Fibroblast of skin of right quadriceps (primary cell): ENCODE results near the gene SECISBP2.
"Not testable (repeated sequence)": the region's sequence is repeated elsewhere in the genome, so short reads cannot be mapped to it uniquely, and the experiment has no call there.

Experiments used
- DNase-seq: peaks from one replicate; pipeline ENCODE4 v3.0.0-alpha.2; 2013

SECISBP2 gene, protein sequence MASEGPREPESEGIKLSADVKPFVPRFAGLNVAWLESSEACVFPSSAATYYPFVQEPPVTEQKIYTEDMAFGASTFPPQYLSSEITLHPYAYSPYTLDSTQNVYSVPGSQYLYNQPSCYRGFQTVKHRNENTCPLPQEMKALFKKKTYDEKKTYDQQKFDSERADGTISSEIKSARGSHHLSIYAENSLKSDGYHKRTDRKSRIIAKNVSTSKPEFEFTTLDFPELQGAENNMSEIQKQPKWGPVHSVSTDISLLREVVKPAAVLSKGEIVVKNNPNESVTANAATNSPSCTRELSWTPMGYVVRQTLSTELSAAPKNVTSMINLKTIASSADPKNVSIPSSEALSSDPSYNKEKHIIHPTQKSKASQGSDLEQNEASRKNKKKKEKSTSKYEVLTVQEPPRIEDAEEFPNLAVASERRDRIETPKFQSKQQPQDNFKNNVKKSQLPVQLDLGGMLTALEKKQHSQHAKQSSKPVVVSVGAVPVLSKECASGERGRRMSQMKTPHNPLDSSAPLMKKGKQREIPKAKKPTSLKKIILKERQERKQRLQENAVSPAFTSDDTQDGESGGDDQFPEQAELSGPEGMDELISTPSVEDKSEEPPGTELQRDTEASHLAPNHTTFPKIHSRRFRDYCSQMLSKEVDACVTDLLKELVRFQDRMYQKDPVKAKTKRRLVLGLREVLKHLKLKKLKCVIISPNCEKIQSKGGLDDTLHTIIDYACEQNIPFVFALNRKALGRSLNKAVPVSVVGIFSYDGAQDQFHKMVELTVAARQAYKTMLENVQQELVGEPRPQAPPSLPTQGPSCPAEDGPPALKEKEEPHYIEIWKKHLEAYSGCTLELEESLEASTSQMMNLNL

DNA sequence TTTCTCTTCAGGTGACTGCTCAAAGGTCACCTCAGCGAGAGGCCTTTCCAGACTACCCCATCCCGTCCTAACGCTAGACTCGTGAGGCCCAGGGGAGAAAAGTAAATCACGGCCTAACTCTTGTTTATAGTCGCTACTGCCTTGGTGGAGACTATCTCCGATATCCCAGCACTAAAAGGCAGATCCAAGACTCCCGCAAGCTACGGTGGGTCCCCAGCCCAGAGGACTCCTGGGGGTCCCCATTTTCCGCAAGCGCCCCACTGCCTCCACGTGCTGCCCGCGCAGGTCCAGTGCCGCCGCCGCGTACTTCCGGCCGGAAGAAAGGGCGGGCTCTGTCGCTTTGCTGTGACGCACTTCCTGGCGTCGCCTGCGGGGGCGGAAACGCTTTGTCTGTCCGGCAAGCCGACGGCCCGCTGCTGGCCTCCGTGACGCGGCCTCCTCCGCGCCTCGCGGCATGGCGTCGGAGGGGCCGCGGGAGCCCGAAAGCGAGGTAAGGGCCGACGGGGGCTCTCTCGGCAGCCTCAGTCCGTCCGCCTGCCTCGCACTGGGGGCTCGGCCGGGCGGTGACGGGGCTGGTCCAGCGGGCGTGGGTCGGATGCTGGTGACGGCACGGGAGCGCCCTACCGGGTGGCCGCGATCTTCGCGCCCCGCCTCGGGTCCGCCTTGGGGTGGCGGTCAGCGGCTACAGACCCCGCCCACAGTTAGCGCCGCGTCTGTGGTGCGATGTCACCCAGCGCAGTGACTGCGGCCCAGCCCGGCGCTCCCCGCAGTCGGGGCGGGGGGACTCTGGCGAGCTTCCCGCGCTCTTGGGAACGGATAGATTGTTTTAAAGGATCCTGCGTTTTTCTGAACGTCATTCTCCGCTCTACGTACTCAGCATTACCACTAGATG is at the start of gene SECISBP2:
Gene SECISBP2, plus strand, starts transcription at position 378 of the 892 bp plus-strand sequence. Its CDS starts 77 bp downstream, at position 455.
- DNase-seq, result peak; percentile 98

DNA sequence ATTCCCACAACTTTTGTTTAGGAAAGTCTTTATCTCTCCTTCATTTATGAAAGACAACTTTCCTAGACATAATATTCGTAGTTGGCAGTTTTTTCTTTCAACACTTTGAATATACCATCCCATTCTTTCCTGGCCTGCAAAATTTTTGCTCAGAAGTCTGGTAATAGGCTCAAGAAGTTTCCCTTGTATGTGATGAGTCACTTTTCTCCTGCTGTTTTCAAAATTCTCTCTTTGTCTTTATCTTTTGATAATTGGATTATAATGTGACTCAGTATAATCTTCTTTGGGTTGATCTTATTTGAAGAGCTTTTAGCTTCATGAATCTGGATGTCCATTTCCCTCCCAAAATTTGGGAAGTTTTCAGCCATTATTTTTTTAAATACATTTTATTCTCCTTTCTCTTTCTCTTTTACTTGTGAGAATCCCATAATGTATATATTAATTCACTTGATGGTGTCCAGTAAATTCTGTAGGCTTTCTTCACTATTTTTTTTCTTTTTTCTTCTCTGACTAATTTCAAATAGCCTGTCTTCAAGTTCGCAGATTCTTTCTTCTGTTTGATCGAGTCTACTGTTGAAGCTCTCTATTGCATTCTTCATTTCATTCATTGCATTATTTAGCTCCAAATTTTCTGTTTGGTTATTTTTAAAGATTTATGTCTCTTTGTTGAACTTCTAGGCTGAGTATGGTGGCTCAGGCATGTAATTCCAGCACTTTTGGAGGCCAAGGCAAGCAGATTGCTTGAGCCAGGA is 44.6 kb upstream of the SECISBP2 start:
- DNase-seq, result no peak

DNA sequence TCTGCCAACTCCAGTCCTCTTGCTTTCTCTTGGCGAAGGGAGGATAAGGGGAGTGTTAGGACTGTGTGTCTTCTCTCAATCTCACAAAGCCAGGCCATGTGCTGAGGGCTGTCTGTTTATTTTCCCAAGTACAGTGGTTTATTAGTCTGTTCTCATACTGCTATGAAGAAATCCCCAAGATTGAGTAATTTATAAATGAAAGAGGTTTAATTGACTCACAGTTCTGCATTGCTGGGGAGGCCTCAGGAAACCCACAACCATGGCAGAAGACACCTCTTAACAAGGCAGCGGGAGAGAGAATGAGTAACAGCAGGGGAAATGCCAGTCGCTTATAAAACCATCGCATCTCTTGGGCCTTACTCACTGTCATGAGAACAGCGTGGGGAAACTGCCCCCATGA is 43.5 kb upstream of the SECISBP2 start:
- DNase-seq, result peak; percentile 88

DNA sequence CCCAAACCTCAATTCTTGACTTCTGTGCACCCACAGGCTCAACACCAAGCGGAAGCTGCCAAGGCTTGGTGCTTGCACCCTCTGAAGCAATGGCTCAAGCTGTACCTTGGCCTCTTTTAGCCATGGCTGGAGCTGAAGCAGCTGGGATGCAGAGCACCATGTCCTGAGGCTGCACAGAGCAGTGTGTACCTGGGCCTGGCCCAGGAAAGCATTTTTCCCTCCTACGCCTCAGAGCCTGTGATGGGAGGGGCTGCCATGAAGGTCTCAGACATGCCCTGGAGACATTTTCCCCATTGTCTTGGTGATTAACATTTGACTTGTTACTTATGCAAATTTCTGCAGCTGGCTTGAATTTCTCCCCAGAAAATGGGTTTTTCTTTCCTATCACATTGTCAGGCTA is 42.3 kb upstream of the SECISBP2 start:
- DNase-seq, result not testable (repeated sequence)

DNA sequence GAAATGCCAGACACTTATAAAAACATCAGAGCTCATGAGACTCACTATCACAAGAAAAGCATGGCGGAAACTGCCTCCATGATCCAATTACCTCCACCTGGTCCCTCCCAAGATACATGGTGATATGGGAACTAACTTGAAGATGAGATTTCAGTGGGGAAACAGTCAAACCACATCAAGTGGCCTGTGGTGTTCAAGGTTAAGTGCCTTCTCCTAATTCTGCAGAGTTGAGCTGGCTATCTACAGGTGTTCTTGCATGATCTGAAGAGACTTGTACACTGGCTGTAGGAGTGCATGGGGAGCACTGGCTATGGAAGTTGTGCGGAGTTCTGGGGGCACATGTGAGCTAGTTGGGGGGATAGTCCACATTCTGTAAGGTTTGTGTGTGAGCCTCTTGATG is 41.3 kb upstream of the SECISBP2 start:
- DNase-seq, result no peak

DNA sequence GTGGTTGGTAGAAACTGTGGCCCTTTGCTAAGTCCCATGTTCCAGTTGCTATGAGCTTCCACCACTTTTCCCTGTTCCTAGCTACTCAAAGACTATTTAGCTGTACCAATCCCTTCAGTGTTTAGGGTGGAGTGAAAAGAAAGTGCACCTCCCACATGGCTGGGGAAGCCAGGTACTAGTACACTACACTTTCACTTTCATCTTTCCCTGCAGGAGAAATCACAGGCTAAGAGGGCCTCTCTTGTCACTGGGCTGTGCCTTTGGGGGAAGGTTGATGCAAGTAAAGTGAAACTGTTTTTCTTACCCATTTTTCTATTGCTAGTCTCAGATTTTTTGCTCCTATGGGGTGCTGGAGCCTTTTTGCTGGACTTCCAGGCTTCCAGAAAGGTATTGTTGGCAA is 40.8 kb upstream of the SECISBP2 start:
- no peak for DNase-seq

DNA sequence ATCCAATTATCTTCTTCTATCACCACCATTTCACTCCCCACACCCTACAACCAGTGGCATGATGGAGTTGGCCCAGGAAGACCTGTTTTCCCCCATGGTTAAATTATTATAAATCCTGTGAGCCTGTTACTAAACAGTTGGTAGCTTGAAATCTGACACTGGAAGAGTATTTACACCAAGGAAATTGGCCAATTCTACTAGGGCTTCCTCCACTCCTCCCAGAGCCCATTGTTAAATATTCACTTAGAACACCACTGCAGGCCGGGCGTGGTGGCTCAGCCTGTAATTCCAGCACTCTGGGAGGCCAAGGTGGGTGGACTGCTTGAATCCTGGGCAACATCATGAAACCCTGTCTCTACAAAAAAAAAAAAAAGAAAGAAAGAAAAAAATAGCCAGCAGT is 39.7 kb upstream of the SECISBP2 start:
- DNase-seq, result no peak

DNA sequence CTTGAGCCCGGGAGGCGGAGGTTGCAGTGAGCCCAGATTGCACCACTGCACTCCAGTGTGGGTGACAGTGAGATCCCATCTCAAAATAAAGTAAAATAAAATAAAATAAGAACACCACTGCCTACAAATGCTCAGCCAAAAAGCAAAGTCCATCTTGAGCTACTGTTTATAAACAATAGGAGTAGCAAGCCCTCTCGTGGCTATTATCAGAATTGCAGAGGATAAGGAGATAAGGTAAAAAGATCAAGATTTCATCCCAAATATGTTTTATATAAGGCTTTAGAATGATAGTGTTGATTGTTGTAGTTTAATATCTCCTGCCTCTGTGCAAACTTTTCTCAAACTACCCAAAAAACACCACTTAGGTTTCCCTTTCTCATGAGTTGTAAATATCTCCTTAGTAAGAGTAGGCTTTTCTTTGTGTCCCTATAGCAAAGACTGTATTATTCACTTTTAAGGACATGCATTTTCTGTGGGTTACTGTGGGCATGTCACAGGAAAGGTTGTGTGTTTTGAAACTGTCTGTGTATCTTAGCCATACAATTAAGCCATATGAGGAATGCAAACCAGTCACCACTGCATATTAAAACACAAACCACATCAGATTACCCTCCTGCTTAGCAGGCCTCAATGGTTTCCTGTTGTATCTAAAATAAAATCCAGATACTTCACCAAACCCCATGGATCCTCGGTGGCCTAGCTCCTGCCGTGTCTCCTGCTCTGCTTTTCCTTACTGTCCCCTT is 39.1 kb upstream of the SECISBP2 start:
- peak; percentile 66 for DNase-seq

DNA sequence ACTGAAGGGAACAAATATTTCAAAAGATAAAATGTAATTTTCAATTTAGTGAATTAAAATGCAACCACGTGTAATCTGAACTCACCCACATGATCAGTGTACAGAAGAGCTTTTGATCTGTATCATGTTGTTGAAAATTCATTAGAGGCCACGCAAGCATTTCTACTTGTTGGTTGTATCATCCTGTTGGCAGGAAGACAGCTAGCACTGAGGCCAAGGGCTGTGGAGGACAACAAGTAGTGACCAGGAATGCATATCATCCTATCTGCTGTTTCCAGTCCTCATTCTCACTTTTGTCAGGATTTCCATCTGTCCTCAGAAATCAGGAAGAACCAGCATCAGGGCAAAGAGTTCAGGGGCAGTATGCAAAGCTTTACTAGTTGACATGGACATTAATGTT is 37.2 kb upstream of the SECISBP2 start:
- DNase-seq, result no peak

DNA sequence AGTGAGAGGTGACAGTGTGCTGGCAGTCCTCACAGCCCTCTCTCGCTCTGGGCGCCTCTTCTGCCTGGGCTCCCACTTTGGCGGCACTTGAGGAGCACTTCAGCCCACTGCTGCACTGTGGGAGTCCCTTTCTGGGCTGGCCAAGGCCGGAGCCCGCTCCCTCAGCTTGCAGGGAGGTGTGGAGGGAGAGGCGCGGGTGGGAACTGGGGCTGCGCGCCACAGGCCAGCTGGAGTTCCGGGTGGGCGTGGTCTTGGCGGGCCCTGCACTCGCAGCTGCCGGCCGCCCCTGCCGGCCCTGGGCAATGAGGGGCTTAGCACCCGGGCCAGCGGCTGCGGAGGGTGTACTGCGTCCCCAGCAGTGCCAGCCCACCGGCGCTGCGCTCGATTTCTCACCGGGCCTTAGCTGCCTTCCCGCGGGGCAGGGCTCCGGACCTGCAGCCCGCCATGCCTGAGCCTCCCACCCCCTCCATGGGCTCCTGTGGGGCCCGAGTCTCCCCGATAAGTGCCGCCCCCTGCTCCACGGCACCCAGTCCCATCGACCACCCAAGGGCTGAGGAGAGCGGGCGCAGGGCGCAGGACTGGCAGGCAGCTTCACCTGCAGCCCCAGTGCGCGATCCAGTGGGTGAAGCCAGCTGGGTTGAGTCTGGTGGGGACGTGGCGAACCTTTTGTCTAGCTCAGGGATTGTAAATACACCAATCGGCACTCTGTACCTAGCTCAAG is 35.9 kb upstream of the SECISBP2 start:
- DNase-seq, result not testable (repeated sequence)

DNA sequence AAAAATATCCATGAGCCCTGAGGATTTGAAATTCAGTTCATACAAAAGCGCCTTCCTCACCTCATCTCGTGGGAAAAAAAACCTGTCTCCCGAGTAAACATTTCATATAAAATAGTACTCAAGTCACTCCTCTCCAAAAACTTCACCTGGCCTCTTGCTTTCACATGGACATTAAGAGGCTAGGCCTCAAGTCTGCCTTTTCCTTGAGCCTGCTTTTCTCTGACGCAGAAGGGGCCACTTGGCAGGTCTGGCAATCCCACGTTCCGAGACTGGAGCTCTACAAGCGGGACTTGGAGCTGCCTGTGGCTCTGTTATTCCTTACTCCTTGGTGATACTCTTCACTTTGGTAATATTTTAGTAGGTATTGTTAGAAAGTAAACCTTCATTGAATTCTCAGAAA is 34.2 kb upstream of the SECISBP2 start:
- no peak for DNase-seq

DNA sequence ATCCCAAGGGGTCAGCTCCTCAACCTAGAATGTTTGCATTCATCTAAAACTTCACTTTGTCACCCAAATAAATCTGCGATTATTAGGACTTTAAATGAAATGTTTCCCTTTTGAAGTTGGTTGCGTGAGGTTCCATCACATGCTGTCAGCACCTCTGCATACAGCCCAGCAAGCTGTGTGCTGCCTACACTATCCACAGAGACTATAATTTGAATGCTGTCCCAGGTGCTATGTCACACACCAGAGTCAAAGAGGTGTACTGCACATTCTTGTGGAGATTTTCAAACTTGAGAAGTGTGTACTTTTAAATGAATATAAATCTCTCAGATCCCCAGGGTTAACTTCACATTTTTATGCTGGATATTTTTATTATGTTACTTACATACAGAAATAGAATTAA is 26.6 kb upstream of the SECISBP2 start:
- DNase-seq, result no peak

DNA sequence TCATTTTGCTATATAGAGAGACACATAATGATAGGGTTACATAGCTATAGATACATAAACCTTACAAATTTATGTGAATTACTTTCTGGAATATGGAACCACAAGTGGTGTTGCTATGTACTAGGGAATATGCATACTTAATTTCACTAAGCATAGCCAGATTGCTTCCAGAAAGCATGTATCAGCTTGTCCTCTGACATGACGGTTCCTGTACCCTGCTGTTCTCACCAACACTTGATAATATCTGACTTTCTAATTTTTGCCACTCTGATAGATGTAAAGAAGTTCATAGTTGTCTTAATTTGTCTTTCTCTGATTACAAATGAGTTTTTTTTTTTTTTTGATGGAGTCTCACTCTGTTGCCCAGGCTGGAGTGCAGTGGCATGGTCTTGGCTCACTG is 25.3 kb upstream of the SECISBP2 start:
- DNase-seq, result no peak

DNA sequence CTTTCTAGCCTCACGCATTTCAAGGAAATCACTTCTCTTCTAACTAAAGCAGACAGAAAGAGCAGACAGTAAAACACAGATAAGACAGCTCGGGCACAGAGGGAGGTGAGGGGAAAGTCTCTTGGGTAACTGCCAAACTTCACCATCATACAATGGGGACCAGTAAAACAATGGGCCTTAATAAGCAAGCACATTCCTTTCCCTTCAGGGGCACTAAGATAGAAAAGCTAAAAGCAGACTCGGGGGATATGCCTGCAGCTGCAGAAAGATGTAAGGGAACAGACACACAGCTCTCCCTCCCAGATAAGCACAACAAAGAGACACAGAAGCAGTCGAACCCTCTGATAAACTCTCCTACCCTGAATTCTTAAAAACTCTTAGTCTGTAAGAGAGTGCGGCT is 22.9 kb upstream of the SECISBP2 start:
- no peak for DNase-seq

DNA sequence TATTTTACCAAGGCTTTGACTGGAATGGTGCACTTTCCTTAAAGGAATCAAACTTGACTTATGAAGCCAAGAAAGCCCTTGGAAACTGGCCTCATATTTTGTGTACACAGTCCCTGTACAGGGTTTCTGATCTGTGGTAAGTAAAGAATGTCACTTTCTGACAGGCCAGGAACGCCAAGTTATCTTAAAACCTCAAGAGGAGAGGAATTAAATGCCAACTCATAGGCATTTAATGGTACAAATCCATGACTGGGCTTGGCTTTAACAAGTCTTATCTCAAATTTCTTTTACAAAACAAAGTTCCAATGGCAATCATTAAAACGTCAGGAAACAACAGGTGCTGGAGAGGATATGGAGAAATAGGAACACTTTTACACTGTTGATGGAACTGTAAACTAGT is 16.3 kb upstream of the SECISBP2 start:
- DNase-seq, result not testable (repeated sequence)

DNA sequence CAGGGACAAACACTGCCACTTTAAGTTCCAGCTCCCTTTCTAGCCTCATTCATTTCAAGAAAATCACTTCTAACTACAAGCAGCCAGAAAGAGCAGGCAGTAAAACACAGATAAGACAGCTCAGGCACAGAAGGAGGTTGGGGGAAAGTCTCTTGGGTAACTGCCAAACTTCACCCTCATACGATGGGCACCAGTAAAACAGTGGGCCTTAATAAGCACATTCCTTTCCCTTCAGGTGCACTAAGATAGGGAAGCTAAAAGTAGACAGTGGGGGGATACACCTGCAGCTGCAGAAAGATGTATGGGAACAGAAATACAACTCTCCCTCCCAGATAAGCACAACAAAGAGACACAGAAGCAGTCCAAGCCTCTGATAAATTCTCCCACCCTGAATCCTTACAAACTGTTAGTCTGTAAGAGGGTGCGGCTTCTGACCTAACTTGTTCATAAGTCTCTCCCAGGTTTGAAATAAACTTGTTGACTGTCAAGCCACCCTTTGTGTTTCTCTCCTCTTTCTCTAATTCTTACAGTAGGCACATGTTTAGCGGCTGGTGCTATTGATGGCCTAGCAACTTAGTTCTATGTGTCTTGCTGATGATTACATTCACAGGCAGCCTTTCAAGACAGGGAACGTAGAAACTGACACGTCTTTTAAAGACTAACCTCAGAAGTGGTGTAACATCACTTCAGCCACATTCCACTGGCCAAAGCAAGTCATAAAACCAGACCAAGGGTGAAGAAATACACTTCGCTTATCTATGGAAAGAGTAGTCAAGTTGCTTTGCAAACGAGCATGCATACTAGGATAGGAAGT is 14.1 kb upstream of the SECISBP2 start:
- DNase-seq, result no peak

DNA sequence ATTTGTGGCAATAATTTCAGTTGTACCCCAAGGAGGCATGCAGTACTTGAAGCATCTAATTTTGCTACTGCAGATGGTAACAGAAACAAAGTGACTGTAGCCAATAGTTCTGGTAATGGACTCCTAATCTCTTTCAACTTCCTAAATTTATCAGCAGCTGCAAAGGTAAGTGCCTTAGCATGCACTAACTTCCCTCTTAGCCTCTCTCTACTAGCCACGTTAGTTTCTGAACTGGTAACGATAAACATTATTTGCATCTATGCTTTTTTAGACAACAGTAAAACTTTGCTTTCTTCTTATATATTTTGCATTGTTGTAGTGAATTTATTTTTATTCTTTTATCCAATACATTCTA is 13.5 kb upstream of the SECISBP2 start:
- no peak for DNase-seq

DNA sequence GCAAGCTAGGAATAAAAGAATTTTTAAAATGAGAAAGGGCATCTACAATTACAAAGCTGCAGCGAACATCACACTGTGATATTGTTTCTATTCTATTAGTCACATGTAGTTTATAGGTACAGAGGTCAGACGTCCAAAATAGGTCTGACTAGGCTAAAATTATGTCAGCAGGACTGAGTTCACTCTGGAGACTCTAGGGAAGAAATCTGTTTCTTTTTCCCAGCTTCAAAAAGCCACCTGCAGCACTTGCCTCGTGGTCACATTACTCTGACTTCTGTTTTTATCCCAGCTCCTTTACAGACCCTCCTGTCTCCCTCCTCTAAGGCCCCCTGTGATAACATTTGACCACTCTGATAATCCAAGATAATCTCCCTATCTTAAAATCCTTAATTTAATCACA is 12.4 kb upstream of the SECISBP2 start:
- DNase-seq, result no peak

DNA sequence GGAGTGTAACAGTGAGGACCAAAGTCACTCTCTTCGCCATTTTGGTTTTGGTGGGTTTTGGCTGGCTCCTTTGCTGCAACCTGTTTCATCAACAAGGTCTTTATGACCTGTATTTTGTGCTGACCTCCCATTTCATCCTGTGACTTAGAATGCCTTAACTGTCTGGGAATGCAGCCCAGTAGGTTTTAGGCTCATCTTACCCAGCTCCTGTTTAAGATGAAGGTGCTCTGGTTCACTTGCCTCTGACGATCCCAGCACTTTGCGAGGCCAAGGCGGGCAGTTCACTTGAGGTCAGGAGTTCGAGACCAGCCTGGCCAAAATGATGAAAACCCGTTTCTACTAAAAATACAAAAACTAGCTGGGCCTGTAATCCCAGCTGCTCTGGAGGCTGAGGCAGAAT is 9.1 kb upstream of the SECISBP2 start:
- no peak for DNase-seq
